HG03342 (cell line): Measurements from ENCODE around the gene STX11.
"Not testable (repeated sequence)": the region's sequence is repeated elsewhere in the genome, so short reads cannot be mapped to it uniquely, and the experiment has no call there.

ENCODE experiments used
- ATAC-seq: cut with Tn5 transposase; IDR thresholded peaks from one replicate; pipeline ENCODE4 v1.9.1; 2021; ENCODE audit warnings: mild to moderate bottlenecking, moderate library complexity; ENCODE audit not compliant: unreplicated experiment

The STX11 gene

DNA sequence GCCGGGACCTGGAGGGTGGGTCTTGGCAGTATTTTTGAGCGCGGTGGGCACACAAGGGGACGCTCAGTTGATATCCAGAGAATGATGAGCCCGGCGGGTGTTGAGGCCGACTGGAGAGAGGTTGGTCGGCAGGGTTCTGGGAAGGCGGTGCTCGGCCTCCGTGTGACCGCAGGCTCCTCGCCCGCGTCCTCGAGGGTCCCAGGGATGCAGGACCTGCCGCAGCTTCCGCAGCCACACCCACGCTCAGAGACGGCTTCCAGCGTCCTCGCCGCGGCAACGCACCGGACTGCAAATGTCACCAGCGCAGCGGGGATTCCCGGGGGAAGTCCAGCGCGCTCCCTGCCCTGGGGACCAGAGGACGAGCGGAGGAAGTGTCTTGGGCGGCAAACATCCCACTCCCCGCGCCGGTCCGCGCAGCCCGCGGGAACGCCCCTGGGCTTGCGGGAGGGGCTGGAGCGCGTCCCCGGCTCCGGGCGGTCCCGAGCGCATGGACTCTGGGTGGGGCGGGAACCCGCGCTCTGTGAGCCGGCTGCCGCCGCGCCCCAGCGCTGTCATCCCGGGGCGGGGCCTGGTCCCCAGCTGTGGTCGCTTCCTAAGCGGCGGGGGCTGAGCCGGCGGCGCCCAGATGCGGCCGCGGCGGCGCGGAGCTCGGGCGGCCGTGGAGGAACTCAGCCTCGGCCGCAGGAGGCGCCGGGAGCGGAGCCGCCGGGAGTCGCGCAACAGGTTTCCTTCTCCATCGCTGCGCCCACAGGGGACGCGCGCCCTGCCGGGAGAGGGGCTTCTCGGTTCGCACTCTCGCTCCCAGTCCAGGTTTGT lies at the start of gene STX11:
TSS of gene STX11 (plus strand) at position 624 of the 816 bp plus-strand sequence. CDS start 36,111 bp downstream, outside the sequence.
- ATAC-seq: peak; percentile 66

DNA sequence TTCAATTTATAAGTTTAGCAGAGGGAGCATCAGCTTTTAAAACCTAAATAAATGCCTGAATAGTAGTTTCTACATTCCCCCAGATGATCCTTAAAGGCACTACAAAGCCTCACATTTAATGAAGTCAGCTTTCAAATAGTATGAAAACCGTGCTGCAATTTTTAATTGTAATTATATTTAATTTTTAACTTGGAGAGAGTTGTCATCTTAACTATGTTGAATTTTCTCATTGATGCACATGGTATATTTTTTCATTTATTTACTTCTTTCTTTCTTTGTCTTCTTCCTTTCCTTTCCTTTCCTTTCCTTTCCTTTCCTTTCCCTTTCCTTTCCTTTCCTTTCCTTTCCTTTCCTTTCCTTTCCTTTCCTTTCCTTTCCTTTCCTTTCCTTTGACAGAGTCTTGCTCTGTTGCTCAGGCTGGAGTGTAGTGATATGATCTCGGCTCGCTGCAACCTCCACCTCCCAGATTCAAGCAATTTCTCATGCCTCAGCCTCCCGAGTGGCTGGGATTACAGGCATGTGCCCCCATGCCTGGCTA lies 47.2 kb upstream of the STX11 start:
- no peak for ATAC-seq

DNA sequence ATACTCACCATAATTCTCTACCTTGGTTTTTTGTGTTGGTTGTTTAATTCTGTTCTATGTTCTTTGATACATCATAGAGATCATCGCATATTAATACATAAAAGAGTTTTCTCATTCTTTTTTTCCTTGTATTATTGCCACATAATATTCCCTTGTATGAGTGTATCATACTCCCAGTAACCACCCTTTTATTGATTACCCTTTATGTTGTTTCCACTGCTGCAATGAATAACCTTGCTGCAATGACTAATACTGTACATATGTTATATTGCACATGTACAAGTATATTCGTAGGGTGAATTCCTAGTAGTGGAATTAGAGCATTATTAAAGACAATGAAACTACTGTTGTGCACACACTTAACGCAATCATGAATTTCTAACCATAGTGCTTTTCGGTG lies 45.8 kb upstream of the STX11 start:
- ATAC-seq: no peak

GRCh38 chr6:144104898-144105487 lies 45.3 kb upstream of the STX11 start:
- ATAC-seq: peak; percentile 80

GRCh38 chr6:144106206-144106605 lies 44.1 kb upstream of the STX11 start:
- no peak for ATAC-seq

- no peak for ATAC-seq
Observed at GRCh38 chr6:144110210-144110609, 40.1 kb upstream of the STX11 start.

GRCh38 chr6:144113366-144113765 lies 37.0 kb upstream of the STX11 start:
- no peak for ATAC-seq

- no peak for ATAC-seq
Observed at GRCh38 chr6:144115219-144115618, 35.1 kb upstream of the STX11 start.

DNA sequence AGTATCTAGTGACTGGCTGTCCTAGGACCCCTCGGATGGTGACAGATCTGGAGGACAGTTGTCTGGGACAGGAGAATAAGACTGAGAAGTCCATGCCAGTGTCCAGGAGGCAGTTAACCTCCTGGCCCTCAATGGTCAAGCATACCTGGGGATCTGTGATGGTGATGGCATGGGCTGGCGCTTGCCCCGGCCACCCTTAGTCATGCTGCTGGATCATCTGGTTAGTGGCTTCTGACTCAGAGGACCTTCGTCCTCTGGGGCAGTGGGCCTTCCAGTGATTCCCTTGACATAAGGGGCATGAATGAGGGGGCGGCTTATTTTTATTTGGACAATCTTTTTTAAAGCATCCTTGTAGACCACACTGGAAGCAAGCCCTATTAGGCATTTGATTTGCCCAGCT lies 30.9 kb upstream of the STX11 start:
- no peak for ATAC-seq

DNA sequence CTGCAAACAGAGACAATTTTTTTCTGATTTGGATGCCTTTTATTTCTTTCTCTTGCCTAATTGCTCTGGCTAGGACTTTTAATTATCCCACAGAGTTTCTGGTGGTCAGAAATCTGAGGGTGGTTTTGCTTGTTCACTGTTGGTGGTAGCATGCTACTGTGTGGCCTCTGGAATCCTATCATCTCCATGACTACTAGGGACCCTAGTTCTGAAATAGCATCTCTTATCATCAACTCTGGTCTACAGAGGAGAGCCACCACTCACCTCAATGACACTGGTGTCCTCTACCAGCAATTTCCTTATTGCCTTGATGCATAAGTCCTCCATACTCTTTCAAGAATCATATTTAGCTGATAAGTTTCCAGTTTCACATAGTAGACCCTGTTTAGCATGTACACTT lies 27.5 kb upstream of the STX11 start:
- no peak for ATAC-seq

DNA sequence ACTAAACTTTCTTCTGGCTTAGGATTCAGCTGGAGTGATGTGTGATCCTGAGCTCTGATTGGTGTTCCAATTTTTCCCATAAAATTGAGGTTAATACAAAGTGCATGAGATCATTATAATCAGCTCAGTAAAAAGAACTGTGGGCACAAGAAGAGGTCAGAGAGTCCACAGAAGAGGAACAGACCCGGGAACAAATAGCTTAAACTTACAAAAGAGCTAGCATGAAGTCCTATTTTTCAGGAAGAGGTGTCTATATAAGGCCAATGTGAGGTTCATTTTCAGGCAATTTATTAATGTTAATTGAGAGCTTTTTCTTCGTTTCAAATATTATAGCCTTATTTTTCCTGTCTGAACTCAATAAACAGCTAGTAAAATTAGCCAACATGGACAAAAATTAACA lies 26.9 kb upstream of the STX11 start:
- ATAC-seq: no peak

- no peak for ATAC-seq
Observed at GRCh38 chr6:144123836-144124235, 26.5 kb upstream of the STX11 start.

- ATAC-seq: no peak
Observed at GRCh38 chr6:144127097-144127496, 23.2 kb upstream of the STX11 start.

- ATAC-seq: no peak
Observed at GRCh38 chr6:144129469-144129868, 20.8 kb upstream of the STX11 start.

- no peak for ATAC-seq
Observed at GRCh38 chr6:144131248-144131709, 19.0 kb upstream of the STX11 start.

GRCh38 chr6:144132167-144132690 lies 18.1 kb upstream of the STX11 start:
- ATAC-seq: not testable (repeated sequence)

- ATAC-seq: no peak
Observed at GRCh38 chr6:144133225-144133821, 17.0 kb upstream of the STX11 start.

GRCh38 chr6:144134176-144134575 lies 16.1 kb upstream of the STX11 start:
- no peak for ATAC-seq

GRCh38 chr6:144134737-144135136 lies 15.6 kb upstream of the STX11 start:
- ATAC-seq: no peak

GRCh38 chr6:144138542-144138941 lies 11.8 kb upstream of the STX11 start:
- ATAC-seq: no peak

DNA sequence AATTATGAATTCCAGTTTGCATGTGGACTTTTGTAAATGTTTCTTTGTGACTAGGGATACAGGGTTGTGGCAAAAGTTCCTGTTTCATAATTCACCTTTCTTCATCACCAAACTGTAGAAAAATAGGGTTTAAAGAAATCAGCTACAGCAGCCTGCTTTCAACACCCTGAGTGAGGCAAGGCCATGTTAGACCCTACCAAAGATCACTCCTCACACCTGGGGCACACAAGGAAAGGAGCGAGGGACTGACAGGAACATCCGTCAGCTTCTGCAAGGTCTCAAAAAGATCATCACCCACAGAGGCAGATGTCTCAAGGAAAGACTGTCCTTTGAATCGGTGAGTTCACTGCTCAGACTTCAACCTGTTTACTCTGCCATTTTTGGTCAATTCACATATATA lies 10.5 kb upstream of the STX11 start:
- no peak for ATAC-seq
